ENCODE measurements around the gene DVL2.

- TF ChIP-seq CTCF (IDR thresholded peaks at IDR 0.05; ENCODE audit: insufficient read depth, low read depth, low read length) (no peak), EZH2 (IDR thresholded peaks at IDR 0.05; ENCODE audit: insufficient read depth, low read length) (no peak)
Measured at GRCh38 chr17:7232114-7232513, 2.2 kb downstream of the DVL2 start.

Measured in astrocyte (in vitro differentiated cells and primary cell).